GM18499 (cell line): ENCODE data around the gene HYDIN.

Experiments used
- ATAC-seq: cut with Tn5 transposase; IDR thresholded peaks from one replicate; pipeline ENCODE4 v1.9.1; 2021; ENCODE audit warnings: moderate number of reproducible peaks; ENCODE audit not compliant: insufficient read depth, unreplicated experiment

HYDIN gene

DNA sequence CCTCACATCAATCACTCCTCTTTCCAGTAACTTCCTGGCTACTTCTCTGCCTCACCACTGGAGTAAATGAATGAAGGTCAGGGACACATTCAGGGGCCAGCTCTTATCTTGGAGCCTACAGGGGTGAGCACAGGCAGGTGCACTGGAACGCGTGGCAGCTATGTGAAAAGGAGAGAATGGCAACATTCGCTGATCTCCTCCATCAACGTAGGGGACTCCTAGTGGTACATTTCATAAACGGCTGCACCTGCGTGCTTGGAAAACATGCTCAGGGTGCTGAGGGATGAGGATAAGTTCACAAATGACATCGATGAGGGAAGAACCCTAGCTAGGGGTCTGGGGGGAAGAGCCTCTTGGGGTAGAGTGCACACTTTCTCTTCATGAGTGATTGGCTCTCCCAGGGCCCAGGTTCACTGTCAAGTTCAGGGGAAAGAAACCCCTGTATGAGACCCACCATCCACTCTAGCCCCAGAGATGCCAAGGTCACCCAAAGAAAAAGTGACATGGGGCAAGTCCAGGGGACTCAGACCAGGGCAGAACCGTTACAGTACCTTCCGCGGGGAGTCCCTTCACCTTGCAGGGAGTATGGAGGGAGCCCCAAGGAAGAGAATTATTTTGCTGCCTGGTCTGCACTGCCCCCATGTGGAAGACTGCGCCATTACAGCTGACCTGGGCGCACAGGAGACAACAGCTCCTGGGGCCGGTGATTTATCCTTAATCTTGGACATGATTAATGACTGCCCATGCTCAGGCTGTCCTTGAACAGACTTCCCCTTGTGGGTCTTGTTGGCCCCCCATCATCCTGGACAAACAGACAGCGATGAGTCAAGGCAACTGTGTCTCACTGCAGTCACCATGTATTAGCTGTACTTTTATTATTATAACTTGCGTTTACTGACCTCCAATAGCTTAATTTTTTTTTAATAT lies 459.6 kb downstream of the HYDIN start:
- ATAC-seq: no peak

DNA sequence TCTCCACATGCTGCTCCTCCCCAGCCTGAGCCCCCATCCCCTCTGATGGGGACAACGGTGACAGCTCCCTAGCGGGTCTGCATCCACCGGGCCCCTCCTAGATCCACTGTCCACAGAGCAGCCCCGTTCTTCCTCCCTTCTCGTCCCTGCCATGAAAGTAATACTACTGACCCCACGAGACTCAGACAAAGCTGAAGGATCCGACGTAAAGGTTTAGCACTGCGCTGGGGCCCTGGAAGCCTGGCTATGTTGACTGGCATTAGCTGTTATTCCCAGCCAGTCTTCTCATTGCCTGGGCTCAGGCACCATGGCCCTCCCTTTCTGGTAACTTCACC lies 460.3 kb downstream of the HYDIN start:
- ATAC-seq: no peak

DNA sequence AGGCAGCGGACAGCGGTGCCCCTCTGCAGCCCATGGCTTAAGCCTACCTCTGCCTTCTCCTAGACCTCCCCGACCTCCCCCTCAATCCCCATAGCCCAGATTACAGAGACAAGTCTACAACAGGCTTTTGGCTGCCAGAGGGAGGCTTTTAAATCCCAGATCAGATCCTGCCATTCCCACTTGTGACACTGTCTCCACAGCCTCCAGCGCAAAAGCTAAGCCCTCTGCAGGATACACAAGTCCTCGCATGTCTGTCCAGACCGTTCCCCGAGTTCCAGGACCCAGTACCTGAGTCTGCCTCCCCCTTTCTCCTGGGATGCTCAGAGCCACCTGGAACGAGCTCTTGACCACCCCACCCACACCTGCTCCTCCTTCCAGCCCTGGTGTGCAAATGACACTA lies 460.8 kb downstream of the HYDIN start:
- no peak for ATAC-seq

DNA sequence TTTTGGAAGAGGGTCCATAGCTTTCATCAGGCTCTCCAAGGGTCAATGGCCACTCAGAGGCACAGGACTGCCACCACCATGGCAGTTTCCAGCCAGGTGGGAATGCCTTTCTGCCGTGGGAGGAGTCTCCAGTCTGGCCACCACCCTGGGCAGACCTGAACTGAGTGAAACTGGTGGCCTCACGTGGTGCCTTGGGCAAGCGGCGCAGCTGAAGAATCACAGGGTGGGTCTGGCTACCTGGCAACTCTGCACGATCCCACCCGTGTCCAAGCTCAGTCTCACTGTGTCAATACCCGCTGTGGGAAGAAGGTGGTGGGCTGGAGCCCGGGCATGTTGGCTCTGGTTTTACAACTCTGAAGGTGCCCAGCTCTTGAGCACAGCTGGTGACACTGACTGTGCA lies 461.4 kb downstream of the HYDIN start:
- ATAC-seq: no peak

DNA sequence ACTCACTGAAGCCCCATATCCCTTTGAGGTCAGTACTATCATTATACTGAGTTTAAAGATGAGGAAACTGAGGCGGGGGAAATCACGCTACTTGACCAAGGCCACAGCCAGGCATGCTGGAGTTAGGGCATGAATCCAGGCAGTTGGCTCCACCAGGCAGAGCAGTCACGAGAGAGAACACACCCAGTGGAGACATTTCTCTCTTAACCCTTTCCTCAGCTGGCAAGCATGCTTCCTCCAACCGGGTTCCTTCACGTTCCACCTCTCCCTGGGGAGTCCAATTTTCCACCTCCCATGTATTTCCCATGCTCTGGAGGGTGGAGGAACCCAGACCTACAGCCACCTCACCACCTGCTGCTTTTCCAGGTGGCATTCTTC lies 462.3 kb downstream of the HYDIN start:
- no peak for ATAC-seq

DNA sequence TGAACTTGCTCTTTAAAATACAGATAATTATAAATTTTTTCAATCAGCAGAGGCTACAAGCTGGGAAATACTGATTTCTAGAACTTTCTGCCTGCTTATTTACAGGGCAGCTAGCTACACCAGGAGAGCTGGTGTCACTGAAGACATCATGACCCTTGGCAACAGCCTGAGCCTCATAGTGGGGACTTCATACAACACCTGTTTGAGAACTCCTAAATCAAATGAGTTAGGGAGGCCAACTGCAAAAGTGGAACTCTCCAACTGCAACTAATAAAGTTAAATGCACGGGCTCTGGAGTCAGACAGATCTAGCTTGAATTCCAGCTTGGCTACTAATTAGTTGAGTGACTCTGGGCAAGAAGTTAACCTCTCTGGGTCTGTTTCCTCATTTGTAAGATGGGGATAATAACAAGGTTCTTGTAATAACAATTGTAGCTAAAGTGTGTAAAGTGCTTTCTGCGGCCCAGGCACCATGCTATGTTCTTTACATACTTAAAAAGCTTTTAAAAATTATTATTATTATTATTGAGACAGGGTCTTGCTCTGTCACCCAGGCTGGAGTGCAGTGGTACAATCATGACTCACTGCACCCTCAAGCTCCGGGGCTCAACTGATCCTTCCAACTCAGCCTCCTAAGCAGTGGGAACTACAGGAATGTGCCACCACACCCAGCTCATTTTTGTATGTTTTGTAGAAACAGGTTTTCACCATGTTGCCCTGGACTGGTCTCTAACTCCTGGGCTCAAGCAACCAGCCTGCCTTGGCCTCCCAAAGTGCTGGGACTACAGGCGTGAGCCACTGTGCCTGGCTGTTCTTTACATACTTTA lies 462.9 kb downstream of the HYDIN start:
- no peak for ATAC-seq

DNA sequence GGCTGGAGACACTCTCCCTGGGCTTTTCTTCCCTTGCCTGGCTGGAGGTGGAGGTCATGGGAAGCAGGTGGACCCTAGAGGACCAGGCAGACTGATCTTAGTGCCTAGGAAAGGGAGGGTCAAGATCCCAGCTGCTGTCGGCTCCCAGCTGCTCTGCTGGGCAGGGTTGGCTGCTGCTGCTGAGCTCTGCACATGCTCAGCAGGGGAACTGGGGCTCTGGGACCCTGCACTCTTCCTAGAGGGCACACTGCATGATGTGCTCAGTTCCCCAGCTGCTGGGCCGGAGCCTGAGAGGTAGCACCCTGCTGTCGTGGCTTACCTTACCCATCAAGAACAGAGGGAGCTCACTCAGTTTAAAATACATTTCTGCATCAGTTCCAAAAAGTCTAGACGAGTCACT lies 463.9 kb downstream of the HYDIN start:
- ATAC-seq: no peak

DNA sequence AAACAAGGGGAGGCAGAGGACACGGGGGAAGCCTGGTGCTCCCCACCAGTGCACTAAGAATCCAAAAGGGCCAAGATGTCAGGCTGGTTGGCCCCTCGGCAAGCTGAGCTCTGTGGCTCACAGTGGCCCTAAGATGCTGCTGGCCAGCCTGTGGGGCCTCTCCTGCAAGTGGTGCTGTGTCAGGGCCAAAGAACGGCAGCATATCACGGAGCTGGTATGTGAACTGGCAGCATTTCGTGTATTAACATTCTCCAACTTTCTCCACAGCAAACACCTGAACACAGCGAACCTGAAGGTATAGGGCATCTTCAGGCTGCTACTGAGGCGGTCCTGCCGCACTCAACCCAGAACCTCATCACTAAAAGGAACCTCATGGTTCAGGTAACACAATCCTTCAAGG lies 464.3 kb downstream of the HYDIN start:
- no peak for ATAC-seq

DNA sequence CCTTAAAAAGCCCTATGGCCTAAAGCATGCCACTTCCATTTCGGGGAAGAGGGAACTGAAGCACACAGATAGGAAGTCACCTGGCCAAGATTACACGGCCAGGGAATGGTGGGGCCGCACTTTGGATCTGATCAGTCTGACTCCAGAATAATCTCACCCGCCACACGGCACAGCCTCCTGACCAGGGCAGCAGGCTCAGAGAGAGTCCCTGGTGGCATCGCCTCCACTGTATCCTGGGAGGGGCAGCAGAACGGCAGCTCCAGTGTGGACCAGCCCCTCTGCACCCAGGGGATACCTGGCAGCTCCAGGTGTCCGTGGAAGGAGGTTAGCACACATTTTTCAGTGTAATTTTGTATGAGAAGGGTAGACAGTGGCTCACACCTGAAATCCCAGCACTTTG lies 465.0 kb downstream of the HYDIN start:
- ATAC-seq: no peak

DNA sequence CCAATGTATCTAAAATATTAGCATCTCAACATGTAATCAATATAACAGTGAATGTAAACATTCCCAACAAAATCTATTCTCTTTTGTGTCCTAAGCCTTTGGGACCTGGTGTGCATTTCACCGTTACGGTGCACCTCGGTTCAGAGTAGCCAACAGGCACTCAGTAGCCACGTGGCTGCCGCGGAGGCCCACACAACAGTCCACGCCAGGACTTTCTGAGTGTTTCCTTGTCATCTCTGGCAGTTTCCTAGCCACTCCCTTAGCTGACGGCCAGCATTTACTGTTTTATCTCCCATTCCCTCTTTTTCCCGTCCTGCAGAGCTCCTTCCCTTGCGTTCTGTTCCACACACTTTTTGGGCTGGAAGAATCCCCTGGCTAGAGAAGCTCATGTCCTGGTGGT lies 465.9 kb downstream of the HYDIN start:
- ATAC-seq: no peak

DNA sequence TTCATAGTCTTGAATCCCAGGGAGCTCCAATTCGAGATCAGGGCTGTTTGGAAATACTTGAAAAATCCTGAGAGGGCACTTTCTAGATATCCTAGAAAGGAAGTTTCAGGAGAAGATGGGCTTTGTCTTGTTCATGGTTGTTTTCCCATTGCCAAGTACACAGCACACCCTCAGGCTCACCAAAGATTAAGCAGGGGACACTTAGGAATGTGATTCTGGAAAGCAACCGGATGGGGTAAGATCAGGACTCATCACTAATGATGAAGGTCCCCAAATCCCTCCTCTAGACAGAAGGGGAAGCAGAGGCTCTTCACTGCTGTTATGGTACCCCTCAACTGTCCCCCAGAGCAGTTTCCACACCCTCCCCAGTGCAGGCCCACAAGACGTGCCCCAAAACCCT lies 470.3 kb downstream of the HYDIN start:
- ATAC-seq: no peak

DNA sequence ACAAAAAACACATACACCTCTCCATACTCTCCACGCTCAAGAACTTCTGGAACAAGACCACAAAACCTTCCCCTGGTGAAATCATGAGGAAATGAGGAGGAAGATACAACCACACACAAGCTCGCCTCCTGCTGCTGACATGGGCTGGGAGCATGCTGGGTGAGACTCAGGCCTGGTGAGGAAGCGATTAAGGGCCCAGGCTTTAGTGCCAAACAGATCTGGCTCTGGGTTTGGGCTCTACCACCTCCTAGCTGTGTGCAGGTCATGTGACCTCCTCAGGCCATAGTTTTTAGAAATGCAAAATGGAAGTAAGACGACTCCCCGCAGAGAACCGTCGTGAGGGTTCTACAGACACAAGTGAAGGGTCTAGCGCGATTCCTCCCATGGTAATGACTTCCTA lies 470.9 kb downstream of the HYDIN start:
- ATAC-seq: no peak

DNA sequence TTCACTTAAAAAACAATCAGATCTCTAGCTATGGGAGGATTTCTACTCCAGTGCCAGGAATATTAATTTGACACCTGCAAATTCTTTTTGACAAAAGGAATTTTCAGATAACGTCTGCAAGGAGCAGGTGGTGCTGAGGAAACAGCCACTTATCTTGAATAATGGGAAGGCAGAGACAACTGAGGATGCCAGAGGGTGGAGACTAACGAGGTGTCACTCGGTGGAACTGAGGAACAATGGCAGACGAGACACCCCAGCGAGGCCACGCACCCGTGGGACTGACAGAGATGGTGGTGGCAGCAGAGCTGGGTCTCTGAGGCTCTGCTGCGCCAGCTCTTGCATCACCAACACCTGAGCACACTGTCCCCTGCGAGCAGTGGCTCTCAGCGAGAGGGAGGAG lies 471.7 kb downstream of the HYDIN start:
- no peak for ATAC-seq
